NCI-H2171 treated with DMSO at 0.1 percent for 48 hours (cell line): Measurements from ENCODE around the gene CXCL1.

Source experiments
- DNase-seq: peaks from one replicate; lab custom pipeline; 2025; lab: John Stamatoyannopoulos, UW

CXCL1 gene

DNA sequence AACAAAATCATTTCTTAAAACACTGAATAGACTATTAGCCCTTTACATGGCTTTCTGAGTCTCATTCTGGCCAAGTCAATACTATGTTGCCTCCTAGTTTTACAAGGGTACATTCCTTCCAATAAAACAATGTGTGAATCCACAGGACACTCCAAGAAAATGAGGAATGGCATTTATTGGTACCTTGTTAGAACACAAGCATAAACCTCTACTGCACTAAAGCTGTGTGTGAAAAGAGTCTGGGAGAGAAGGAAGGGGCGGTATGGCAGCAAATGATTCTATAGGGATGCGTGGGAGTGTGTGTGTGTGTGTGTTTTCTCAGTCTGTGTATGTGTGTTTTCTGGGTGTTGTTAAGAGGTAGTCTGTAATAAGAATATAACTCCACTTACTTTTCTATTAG, 48.9 kb downstream of the CXCL1 start:
- DNase-seq, result no peak

DNA sequence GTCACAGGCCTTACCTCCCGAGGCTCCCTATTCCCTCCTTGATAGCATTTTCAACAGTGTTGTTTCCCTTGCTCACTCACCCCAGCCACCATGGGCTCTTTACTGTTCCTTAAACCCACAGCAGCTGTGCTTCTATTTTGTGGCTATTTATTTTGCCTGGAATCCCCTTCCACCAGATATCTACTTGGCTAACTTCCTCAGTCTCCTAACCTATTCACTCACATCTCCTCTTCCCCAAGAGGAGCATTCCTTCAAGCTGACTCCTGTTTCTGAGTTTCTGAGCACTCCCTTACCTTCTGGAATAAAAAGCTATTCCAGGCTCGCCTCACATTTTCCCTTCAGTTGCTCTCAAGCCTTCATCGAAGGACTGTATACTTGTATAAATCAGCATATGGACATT, 50.5 kb downstream of the CXCL1 start:
- DNase-seq, result no peak
